Smooth muscle cell (in vitro differentiated cells): ENCODE measurements around the gene CCDC71L. TPM values are rescaled to one million over a fixed set of nuclear protein-coding genes. Genes with fewer than 3 reads are reported as not detected.

ENCODE experiments used
- DNase-seq: peaks from one replicate; lab custom pipeline; 2025; ENCODE audit not compliant: unreplicated experiment; lab: John Stamatoyannopoulos, UW
- H2AFZ ChIP-seq: fragments of 200-600 bp; sonication (generic); 2 replicates; pipeline ENCODE4 v1.6.0; 2016; ENCODE audit warnings: antibody characterized with exemption, low read depth, mild to moderate bottlenecking
- H3F3A ChIP-seq: fragments of 200-600 bp; sonication (generic); 2 replicates; pipeline ENCODE4 v1.6.0; 2017; ENCODE audit warnings: antibody characterized with exemption, low read depth
- H3K27ac ChIP-seq: fragments of 200-600 bp; sonication (generic); 2 replicates; pipeline ENCODE4 v1.5.1; 2016; ENCODE audit warnings: low read depth, mild to moderate bottlenecking
- H3K27me3 ChIP-seq: fragments of 200-600 bp; sonication (generic); 2 replicates; pipeline ENCODE4 v1.6.1; 2016; ENCODE audit warnings: low read depth, mild to moderate bottlenecking
- H3K36me3 ChIP-seq: fragments of 200-600 bp; sonication (generic); 2 replicates; pipeline ENCODE4 v1.5.1; 2016; ENCODE audit warnings: low read depth
- H3K4me1 ChIP-seq: fragments of 200-600 bp; sonication (generic); 2 replicates; pipeline ENCODE4 v1.5.1; 2016; ENCODE audit warnings: low read depth
- H3K4me2 ChIP-seq: fragments of 200-600 bp; sonication (generic); 2 replicates; pipeline ENCODE4 v1.6.0; 2016; ENCODE audit warnings: mild to moderate bottlenecking
- H3K4me3 ChIP-seq: fragments of 200-600 bp; sonication (generic); 2 replicates; pipeline ENCODE4 v1.5.1; 2016; ENCODE audit warnings: mild to moderate bottlenecking
- H3K79me2 ChIP-seq: fragments of 200-600 bp; sonication (generic); 2 replicates; pipeline ENCODE4 v1.6.0; 2016; ENCODE audit warnings: low read depth, mild to moderate bottlenecking
- H3K9ac ChIP-seq: fragments of 200-600 bp; sonication (generic); 2 replicates; pipeline ENCODE4 v1.6.0; 2016; ENCODE audit warnings: low read depth
- H3K9me3 ChIP-seq: fragments of 200-600 bp; sonication (generic); replicated peaks from 2 replicates; pipeline ENCODE4 v1.5.1; 2016; ENCODE audit warnings: low read depth
- H4K20me1 ChIP-seq: fragments of 200-600 bp; sonication (generic); 2 replicates; pipeline ENCODE4 v1.6.0; 2016; ENCODE audit warnings: low read depth
- WGBS: methylation state at CpG from one replicate; pipeline ENCODE4 v1.1.7; 2016; ENCODE audit warnings: low lambda C conversion rate; 5-methylcytosine and 5-hydroxymethylcytosine counted together
- polyA plus RNA-seq: library from polyadenylated mRNA; unstranded; fragments of >200 nt; fragmentation: Nextera tagmentation; extraction: Ambion mirVana; gene quantifications from 2 replicates; pipeline ENCODE4 v1.2.1, GENCODE V29; 2016
- total RNA-seq: library from RNA; depleted of rRNA; stranded (reverse); fragments of >200 nt; gene quantifications from 2 replicates; pipeline ENCODE4 v1.2.3, GENCODE V29; 2014
- TF ChIP-seq, protein P1 (sequence below): fragments of 200-600 bp; sonication (generic); IDR thresholded peaks from 2 replicates; pipeline ENCODE4 v1.5.1; 2017; ENCODE audit warnings: borderline replicate concordance, mild to moderate bottlenecking, antibody characterized with exemption; ENCODE audit not compliant: insufficient read depth, poor library complexity, severe bottlenecking

Gene CCDC71L
- total and polyA plus RNA-seq, 2 experiments from 2014 or later, result 21.0 to 35.7 TPM

DNA sequence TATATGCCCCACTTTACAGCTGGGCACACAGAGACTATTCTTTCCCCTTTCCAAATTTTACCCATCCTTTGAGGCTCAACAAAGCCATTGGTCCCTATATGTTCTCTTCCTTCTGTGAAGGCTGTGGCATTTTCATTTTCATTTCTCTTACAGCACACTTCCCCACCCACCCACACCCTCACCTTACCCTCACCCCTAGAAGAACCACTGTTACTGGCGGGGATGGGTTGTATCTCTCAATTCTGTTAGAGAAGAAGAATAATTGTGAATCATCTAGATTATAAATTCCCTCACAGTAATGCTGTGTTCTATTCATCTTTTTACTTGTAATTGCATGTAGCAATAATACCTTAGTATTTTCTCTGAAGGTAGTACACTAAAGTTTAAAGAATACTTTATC, 10.2 kb upstream of the CCDC71L start:
- H3K79me2 ChIP-seq, result no peaks in the 10 kb centered on the region
- H2AFZ ChIP-seq, result no peak overlapping the region
- no peaks in the 10 kb centered on the region for H3F3A ChIP-seq
- no peak overlapping the region for H3K9ac ChIP-seq
- 100% methylated on average over 1 of the region's 1 CpG for WGBS
- no peaks in the 10 kb centered on the region for H3K9me3 ChIP-seq
- no peaks in the 10 kb centered on the region for H3K4me1 ChIP-seq
- no peak overlapping the region for H3K4me2 ChIP-seq
- H3K27me3 ChIP-seq, result no peaks in the 10 kb centered on the region
- no peak for DNase-seq
- no peaks in the 10 kb centered on the region for H4K20me1 ChIP-seq
- TF ChIP-seq, protein P1, sequence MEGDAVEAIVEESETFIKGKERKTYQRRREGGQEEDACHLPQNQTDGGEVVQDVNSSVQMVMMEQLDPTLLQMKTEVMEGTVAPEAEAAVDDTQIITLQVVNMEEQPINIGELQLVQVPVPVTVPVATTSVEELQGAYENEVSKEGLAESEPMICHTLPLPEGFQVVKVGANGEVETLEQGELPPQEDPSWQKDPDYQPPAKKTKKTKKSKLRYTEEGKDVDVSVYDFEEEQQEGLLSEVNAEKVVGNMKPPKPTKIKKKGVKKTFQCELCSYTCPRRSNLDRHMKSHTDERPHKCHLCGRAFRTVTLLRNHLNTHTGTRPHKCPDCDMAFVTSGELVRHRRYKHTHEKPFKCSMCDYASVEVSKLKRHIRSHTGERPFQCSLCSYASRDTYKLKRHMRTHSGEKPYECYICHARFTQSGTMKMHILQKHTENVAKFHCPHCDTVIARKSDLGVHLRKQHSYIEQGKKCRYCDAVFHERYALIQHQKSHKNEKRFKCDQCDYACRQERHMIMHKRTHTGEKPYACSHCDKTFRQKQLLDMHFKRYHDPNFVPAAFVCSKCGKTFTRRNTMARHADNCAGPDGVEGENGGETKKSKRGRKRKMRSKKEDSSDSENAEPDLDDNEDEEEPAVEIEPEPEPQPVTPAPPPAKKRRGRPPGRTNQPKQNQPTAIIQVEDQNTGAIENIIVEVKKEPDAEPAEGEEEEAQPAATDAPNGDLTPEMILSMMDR, result no peak
- no peak overlapping the region for H3K4me3 ChIP-seq
- no peak overlapping the region for H3K27ac ChIP-seq
- H3K36me3 ChIP-seq, result no peaks in the 10 kb centered on the region

DNA sequence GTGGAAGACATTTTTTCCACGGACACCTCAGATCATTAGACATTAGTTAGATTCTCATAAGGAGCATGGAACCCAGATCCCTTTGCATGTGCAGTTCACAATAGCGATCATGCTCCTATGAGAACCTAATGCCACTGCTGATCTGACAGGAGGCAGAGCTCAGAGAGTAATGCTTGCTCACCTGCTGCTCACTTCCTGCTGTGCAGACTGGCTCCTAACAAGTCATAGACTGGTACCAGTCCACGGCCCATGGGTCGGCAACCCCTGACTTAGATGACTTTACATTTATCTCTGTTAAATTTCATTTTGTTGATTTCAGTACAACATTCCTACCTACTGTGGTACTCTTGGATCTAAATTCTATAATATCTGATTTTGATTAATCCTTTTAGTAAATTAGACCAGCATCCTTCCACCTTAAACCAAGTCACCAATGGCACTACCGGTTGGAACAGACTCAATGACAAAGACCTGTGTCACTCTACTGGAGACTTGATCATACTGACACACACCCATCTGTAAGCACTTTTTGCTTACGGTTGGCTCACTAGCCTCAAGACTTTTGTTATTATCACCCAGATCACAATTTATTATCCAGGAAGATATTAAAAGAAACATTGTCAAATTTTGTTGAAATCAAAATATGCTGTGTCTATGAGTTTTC, 8.0 kb upstream of the CCDC71L start:
- no peaks in the 10 kb centered on the region for H3K9me3 ChIP-seq
- H3K27ac ChIP-seq, result no peak overlapping the region
- no peaks in the 10 kb centered on the region for H3K4me1 ChIP-seq
- DNase-seq, result no peak
- H4K20me1 ChIP-seq, result no peaks in the 10 kb centered on the region
- H2AFZ ChIP-seq, result no peak overlapping the region
- 86% methylated on average over 6 of the region's 6 CpGs for WGBS
- no peak overlapping the region for H3K9ac ChIP-seq
- peaks cover 4% of the 10 kb centered on the region for H3F3A ChIP-seq
- TF ChIP-seq, protein P1, result no peak
- H3K36me3 ChIP-seq, result no peaks in the 10 kb centered on the region
- H3K4me3 ChIP-seq, result no peak overlapping the region
- no peaks in the 10 kb centered on the region for H3K27me3 ChIP-seq
- no peak overlapping the region for H3K4me2 ChIP-seq
- no peaks in the 10 kb centered on the region for H3K79me2 ChIP-seq

DNA sequence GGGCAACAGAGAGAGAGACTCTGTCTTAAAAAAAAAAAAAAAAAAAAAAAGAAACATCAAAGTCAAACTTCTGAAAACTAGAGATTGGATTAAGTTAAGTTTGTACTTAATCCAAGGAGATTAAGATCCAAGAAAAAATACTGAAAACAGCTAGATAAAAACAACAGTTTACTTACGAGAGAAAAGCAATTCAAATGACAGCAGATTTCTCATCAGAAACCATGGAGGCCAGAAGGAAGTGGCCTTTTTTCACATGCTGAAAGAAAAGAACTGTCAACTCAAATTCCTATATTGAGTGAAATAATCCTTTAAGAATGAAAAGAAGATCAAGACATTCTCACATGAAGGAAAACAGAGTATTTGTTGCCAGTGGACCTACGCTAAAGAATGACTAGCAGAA, 5.4 kb upstream of the CCDC71L start:
- Histone ChIP-seq H3F3A (peaks cover 23% of the 10 kb centered on the region), H3K4me1 (no peaks in the 10 kb centered on the region), H3K27ac (no peak overlapping the region), H3K4me3 (no peak overlapping the region), H3K9me3 (no peaks in the 10 kb centered on the region), H3K27me3 (no peaks in the 10 kb centered on the region), H3K36me3 (no peaks in the 10 kb centered on the region), H2AFZ (no peak overlapping the region), H3K79me2 (no peaks in the 10 kb centered on the region), H3K4me2 (no peak overlapping the region), H3K9ac (no peak overlapping the region), H4K20me1 (no peaks in the 10 kb centered on the region)
- TF ChIP-seq, protein P1, result no peak
- 60% methylated on average over 2 of the region's 2 CpGs for WGBS
- DNase-seq, result no peak

DNA sequence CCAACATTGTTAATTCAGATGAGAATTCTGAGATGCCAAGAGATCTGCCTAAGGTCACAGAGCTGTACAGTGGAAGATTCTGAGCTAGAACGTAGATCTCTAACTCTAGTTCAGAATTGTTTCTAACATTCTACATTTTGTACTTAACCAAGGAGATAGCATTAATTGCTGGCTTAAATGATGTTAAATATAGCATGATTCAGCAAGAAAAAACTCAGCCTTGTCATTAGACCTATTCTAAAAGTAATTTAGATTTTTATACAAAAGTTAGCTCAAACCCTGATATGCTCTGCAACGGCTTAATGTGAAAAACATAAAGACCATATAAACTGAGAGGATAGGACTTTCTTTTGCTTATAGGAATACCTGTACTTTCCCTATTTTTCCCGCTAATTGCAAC, 3.4 kb upstream of the CCDC71L start:
- Histone ChIP-seq H3K4me3 (no peak overlapping the region), H3K4me1 (peaks cover 2% of the 10 kb centered on the region), H3F3A (peaks cover 25% of the 10 kb centered on the region), H3K4me2 (no peak overlapping the region), H3K9me3 (no peaks in the 10 kb centered on the region), H3K27ac (no peak overlapping the region), H3K36me3 (no peaks in the 10 kb centered on the region), H2AFZ (peak overlapping the region; percentile 67), H3K9ac (no peak overlapping the region), H3K79me2 (peaks cover 2% of the 10 kb centered on the region), H3K27me3 (no peaks in the 10 kb centered on the region), H4K20me1 (no peaks in the 10 kb centered on the region)
- DNase-seq, result no peak
- 87% methylated on average over 3 of the region's 3 CpGs for WGBS
- TF ChIP-seq, protein P1, result no peak
